ENCODE data around the gene THSD4. TPM values are rescaled to one million over a fixed set of nuclear protein-coding genes. Genes with fewer than 3 reads are reported as not detected.

The THSD4 gene
- total and polyA plus RNA-seq, 2 of the 4 experiments (the other 2 are of a cell fraction): 25.5 to 31.1 TPM

GRCh38 chr15:71273731-71274447 lies 158.6 kb downstream of the THSD4 start:
- no peak overlapping the region for H2AK9ac ChIP-seq (replicated peaks; ENCODE audit: low read depth, low read length, poor library complexity)
- no peak overlapping the region for H3K9ac ChIP-seq (ENCODE audit: low read depth, low read length)
- ATAC-seq (ENCODE audit: low read depth) (no peak), DNase-seq (no peak)
- peak overlapping the region; percentile 13 to 77; a peak in 3 of 4 replicates for H4K8ac ChIP-seq (ENCODE audit: low read depth in 2 of 2, low read length in 2 of 2)
- H3K9me1 ChIP-seq (ENCODE audit: insufficient read depth, low read length): peaks cover 25% of the 10 kb centered on the region
- peak overlapping the region; percentile 87 for H2BK20ac ChIP-seq (ENCODE audit: low read depth, low read length)
- no peaks in the 10 kb centered on the region for H4K20me1 ChIP-seq (ENCODE audit: insufficient read depth, low read length)
- peak overlapping the region; percentile 88 for H4K91ac ChIP-seq (ENCODE audit: insufficient read depth, low read depth, low read length)
- H3K4ac ChIP-seq (ENCODE audit: low read depth, low read length): peak overlapping the region; percentile 80
- peaks cover 6 to 35% of the 10 kb centered on the region in 2 experiments; a peak in 3 of 4 replicates for H3K79me1 ChIP-seq (ENCODE audit: low read depth in 1 of 2, low read length in 2 of 2)
- H3K36me3 ChIP-seq (ENCODE audit: control insufficient read depth, insufficient read depth, low read length): no peaks in the 10 kb centered on the region
- H3K27me3 ChIP-seq (ENCODE audit: control insufficient read depth, insufficient read depth, low read length): no peaks in the 10 kb centered on the region
- H3K14ac ChIP-seq (replicated peaks; ENCODE audit: low read depth, low read length): peak overlapping the region; percentile 66
- no peaks in the 10 kb centered on the region for H3K9me3 ChIP-seq (ENCODE audit: control insufficient read depth, insufficient read depth, low read length)
- in situ Hi-C loops (cut with MboI; ENCODE audit: low sequenced_read_pairs) (no loop called here), intact Hi-C loops (cut with micrococcal nuclease) (loop anchor here (10.0 kb wide), 1 partner anchor 259 kb away; no protein-coding TSS in a partner anchor), dilution Hi-C loops (cut with HindIII; ENCODE audit: low sequenced_read_pairs, unreplicated experiment) (no loop called here)
- 0 out of 2 replicates have a peak overlapping the region, but pooled peaks have one; percentile 16 for H3K56ac ChIP-seq (ENCODE audit: extremely low read depth, insufficient read depth, low read length)
- peaks cover 32% of the 10 kb centered on the region for H3K4me1 ChIP-seq (ENCODE audit: control insufficient read depth, insufficient read depth, low read length)
- peak overlapping the region; percentile 91 for H2BK15ac ChIP-seq (ENCODE audit: low read depth, low read length)
- peak overlapping the region; percentile 43 for H3K23ac ChIP-seq (ENCODE audit: low read depth, low read length)
- H3K18ac ChIP-seq (ENCODE audit: low read depth, low read length): peak overlapping the region; percentile 92
- peak overlapping the region; percentile 74 for H2BK120ac ChIP-seq (ENCODE audit: low read depth, low read length)
- ChIA-PET POLR2A (ENCODE audit: unreplicated experiment) (no interaction called here), CTCF (interaction anchor here (0.9 kb wide), 1 partner anchor 13 kb away, joined by 3 read pairs; no protein-coding TSS in a partner anchor)
- BruUV-seq (replicated peaks): no TSS peak
- H3K27ac ChIP-seq (ENCODE audit: insufficient read depth, low read length): peak overlapping the region; percentile 72; the same call in 1 of the 2 replicates
- H3K4me3 ChIP-seq (ENCODE audit: insufficient read depth, low read depth, low read length): no peak overlapping the region
- no peak overlapping the region for H2AFZ ChIP-seq (replicated peaks; ENCODE audit: low read length, poor library complexity)
- H3K4me2 ChIP-seq (ENCODE audit: low read depth, low read length): no peak overlapping the region
- H4K5ac ChIP-seq (ENCODE audit: low read depth, low read length): peak overlapping the region; percentile 83
- peak overlapping the region; percentile 95 for H2AK5ac ChIP-seq (ENCODE audit: low read depth, low read length)
- peak overlapping the region; percentile 87 for H2BK5ac ChIP-seq (ENCODE audit: low read depth, low read length, poor library complexity, severe bottlenecking)
- no CpG with 5 or more reads among the region's 3 CpGs for WGBS, 2 experiments (ENCODE audit: extremely low coverage in 2 of 2, insufficient read length in 1 of 2)
- no peak for TF ChIP-seq RCOR1 (IDR thresholded peaks at IDR 0.05; ENCODE audit: insufficient replicate concordance, low read length)
- no peak for TF ChIP-seq RFX5 (IDR thresholded peaks at IDR 0.05; ENCODE audit: low read depth, low read length)
- no peak for TF ChIP-seq CTCF (conservative IDR thresholded peaks at IDR 0.05; ENCODE audit: low read depth, low read length)
- no peak for TF ChIP-seq USF2 (IDR thresholded peaks at IDR 0.05; ENCODE audit: low read depth, low read length)
- TF ChIP-seq MAZ (IDR thresholded peaks at IDR 0.05; ENCODE audit: borderline replicate concordance, low read depth, low read length): no peak
- TF ChIP-seq CEBPB (IDR thresholded peaks at IDR 0.05; ENCODE audit: low read depth, low read length): no peak
- no peak for TF ChIP-seq FOS (IDR thresholded peaks at IDR 0.05; ENCODE audit: low read depth, low read length)
- TF ChIP-seq RAD21 (IDR thresholded peaks at IDR 0.05; ENCODE audit: low read length): no peak
- TF ChIP-seq MXI1 (IDR thresholded peaks at IDR 0.05; ENCODE audit: borderline replicate concordance, low read depth, low read length): no peak
- TF ChIP-seq POLR2A (IDR thresholded peaks at IDR 0.05; ENCODE audit: low read depth, low read length): no peak
- TF ChIP-seq BHLHE40 (IDR thresholded peaks at IDR 0.05; ENCODE audit: low read depth, low read length): no peak
- no peak for TF ChIP-seq CHD1 (IDR thresholded peaks at IDR 0.05; ENCODE audit: low read depth, low read length)
- TF ChIP-seq ELK1 (IDR thresholded peaks at IDR 0.05; ENCODE audit: borderline replicate concordance, low read depth, low read length): no peak
- no peak for TF ChIP-seq MAFK (IDR thresholded peaks at IDR 0.05; ENCODE audit: low read depth, low read length)
- TF ChIP-seq SMC3 (IDR thresholded peaks at IDR 0.05; ENCODE audit: low read depth, low read length): no peak

Data from IMR-90 (cell line).